Inferior parietal cortex (tissue), 1 donor: ENCODE measurements around the gene NME3.

Experiments
- DNase-seq: peaks from one replicate; pipeline ENCODE4 v3.0.0-alpha.2; 2016; ENCODE audit errors: extremely low spot score

The NME3 gene

GRCh38 chr16:1768767-1769401 is 2.5 kb downstream of the NME3 start:
- DNase-seq, result no peak

DNA sequence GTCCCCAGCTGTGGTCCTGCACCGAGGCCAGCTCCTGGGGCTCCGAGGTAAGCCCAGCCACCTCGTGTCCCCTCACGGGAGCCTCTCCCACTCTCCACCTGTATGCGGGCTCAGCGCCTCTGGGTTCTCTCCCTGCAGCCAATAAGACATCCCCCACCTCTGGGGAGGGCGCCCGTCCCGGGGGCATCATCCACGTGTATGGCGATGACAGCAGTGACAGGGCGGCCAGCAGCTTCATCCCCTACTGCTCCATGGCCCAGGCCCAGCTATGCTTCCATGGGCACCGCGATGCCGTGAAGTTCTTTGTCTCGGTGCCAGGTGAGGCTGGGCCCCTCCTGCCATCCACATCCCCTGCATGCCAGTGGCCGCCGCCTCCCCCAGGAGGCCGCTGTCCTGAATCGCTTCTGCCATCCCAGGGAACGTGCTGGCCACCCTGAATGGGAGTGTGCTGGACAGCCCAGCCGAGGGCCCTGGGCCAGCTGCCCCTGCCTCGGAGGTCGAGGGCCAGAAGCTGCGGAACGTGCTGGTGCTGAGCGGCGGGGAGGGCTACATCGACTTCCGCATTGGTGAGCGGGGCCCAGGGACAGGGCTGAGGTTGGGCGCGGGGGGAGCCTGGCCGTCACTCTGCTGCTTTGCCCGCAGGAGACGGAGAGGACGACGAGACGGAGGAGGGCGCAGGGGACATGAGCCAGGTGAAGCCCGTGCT is 3.1 kb downstream of the NME3 start:
- no peak for DNase-seq

GRCh38 chr16:1767116-1767994 is 4.0 kb downstream of the NME3 start:
- no peak for DNase-seq

DNA sequence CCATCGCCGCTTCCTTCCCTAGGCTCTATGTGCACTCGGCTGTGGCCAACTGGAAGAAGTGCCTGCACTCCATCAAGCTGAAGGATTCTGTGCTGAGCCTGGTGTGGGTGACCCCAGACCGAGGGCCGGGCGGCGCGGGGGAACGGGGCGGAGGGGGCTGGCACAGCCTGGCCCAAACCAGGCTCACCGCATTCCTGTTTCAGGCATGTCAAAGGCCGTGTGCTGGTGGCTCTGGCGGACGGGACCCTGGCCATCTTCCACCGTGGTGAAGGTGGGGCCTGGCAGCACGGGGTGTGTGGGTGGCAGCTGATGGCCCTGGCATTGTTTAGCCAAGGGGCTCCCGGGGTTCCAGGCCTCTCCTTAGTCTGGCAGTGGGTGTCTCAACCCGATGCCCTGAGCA is 4.6 kb downstream of the NME3 start:
- no peak for DNase-seq

GRCh38 chr16:1766231-1766630 is 5.1 kb downstream of the NME3 start:
- no peak for DNase-seq

DNA sequence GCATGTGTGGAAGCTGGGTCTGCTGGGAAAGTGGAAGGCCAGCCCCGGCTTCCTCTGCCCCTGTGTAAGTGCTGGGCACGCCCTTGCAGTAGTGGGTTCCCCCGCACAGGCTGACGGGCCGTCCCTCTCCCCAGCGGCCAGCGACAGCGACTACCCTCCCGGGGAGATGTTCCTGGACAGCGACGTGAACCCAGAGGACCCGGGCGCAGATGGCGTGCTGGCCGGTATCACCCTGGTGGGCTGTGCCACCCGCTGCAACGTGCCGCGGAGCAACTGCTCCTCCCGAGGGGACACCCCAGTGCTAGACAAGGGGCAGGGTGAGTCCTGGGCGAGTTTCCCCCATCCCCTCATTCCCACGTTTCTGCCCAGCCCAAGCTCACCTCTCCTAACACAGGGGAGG is 5.5 kb downstream of the NME3 start:
- no peak for DNase-seq

DNA sequence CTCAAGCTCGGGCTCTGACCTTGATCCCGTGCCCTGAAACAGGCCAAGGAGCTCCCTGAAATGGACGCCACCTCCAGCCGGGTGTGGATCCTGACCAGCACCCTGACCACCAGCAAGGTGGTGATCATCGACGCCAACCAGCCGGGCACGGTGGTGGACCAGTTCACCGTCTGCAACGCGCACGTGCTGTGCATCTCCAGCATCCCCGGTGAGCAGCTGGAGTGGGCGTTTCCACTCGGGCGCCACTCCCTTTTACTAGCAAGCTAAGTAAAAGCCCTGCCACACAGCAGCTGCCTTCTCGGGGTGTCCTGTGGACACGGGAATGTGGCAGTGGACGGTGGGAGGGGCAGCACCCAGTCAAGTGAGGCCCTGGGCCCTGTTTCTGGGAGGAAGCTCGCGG is 6.4 kb downstream of the NME3 start:
- no peak for DNase-seq

- DNase-seq, result no peak
These were observed 7.5 kb downstream of the NME3 start for GRCh38 chr16:1763521-1764511.

- DNase-seq, result no peak
These were observed 8.3 kb downstream of the NME3 start for GRCh38 chr16:1762879-1763520.

- no peak for DNase-seq
These were observed 9.0 kb downstream of the NME3 start for GRCh38 chr16:1762196-1762878.

- DNase-seq, result no peak
These were observed 9.6 kb downstream of the NME3 start for GRCh38 chr16:1761751-1762150.

DNA sequence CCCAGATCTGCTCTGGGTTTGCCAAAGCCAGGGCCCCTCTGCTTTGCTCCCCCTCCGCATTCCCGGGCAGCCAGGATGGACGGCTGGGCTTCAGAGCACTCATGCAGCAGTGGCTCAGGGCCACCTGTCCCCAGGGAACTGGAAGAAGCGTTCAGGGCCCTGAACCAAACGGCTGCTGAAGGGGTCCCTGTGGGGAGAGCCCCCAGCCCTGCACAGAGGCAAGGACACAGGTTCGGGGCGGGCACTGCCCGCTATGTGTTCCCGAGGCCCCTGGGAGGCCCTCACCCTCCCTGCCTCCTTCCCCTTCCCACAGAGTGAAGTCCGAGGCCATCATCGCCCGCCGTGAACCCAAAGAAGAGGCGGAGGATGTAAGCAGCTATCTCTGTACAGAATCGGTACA is 10.4 kb downstream of the NME3 start:
- no peak for DNase-seq

GRCh38 chr16:1759511-1759910 is 11.8 kb downstream of the NME3 start:
- DNase-seq, result no peak

- no peak for DNase-seq
These were observed 12.4 kb downstream of the NME3 start for GRCh38 chr16:1758923-1759322.

DNA sequence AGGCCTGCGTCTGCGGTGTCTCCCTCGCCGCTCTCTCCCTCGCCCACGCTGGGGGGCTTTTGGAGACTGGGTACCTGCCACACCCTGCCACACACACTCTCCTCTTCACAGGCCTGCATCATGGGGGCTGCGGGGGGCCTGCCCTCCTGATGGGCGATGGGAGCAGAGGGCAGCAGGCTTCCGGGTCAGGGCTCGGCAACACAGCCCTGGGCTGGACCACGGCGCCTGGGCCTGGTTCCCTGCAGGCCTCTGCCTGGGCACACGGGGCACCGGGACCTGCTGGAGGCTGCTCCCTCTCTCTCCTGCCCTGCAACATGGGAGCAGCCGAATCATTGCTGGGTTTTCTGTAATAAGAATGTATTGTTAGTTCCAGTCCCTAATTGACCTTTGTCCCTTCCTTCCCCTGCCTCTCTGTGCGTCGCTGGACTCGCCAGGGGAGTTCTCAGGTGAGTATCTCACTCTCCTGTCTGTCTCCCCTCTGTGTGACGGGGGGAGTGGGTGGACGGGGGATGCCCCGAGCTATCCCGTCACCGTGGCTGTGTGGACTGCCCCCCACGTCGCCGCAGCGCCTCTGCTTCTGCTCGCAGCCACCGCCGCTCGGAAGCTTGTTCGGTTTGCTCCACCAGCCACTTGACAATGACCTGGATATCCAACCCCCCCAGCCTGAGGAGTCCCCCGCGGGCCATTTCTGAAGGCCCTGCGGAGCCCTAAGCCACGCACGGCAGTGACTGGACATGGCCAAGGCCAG is 13.5 kb downstream of the NME3 start:
- no peak for DNase-seq

DNA sequence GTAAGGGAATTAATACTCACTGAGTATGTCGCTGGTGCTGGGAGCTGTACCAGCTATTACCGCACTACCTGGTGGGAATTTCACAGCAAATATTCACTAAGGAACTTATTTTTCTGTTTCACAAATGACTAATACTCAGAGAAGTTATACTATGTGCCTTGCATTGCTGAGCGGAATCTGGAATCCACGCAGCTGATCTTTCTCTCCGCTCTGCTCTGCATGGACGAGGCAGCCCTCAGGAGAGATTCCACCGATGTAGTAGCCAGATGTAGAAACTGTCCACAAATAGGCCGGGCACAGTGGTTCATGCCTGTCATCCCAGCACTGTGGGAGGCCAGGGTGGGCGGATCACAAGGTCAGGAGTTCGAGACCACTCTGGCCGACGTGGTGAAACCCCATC is 17.1 kb downstream of the NME3 start:
- no peak for DNase-seq

GRCh38 chr16:1752853-1753252 is 18.5 kb downstream of the NME3 start:
- DNase-seq, result no peak

GRCh38 chr16:1751946-1752345 is 19.4 kb downstream of the NME3 start:
- DNase-seq, result no peak
